Fibroblast of lung (primary cell): ENCODE measurements around the gene TTLL11.

Experiments
- CTCF ChIP-seq, 2 donors: IDR thresholded peaks in 1 of 2; conservative IDR thresholded peaks in 1 of 2; 1 replicate in 1 of 2; 2 replicates in 1 of 2; pipeline ENCODE4 v1.5.1; 2011 to 2012; ENCODE audit warnings: low read length in 2 of 2, control low read depth in 1 of 2, inconsistent platforms in 1 of 2, low read depth in 1 of 2, mild to moderate bottlenecking in 1 of 2
- EZH2 ChIP-seq: IDR thresholded peaks from 2 replicates; pipeline ENCODE4 v1.5.1; 2012; ENCODE audit warnings: low read length, control low read depth, mild to moderate bottlenecking; ENCODE audit errors: missing control alignments

GRCh38 chr9:121818841-121819427 is 274.2 kb downstream of the TTLL11 start:
- TF ChIP-seq CTCF (conservative IDR thresholded peaks at IDR 0.05 in 1 of 2, IDR thresholded peaks at IDR 0.05 in 1 of 2; ENCODE audit: low read depth in 1 of 2, low read length in 2 of 2), result no peak
- no peak for TF ChIP-seq EZH2
